K562 (cell line): ENCODE data around the gene MBP. TPM values are rescaled to one million over a fixed set of nuclear protein-coding genes. Genes with fewer than 3 reads are reported as not detected.

ENCODE experiments used
- CEBPB ChIP-seq: fragments of 450-650 bp; IDR thresholded peaks from 2 replicates; pipeline ENCODE4 v1.6.1; 2016; ENCODE audit warnings: missing genetic modification characterization, missing compliant biosample characterization
- CHD4 ChIP-seq: fragments of 200-600 bp; sonication (generic); IDR thresholded peaks from 3 replicates; pipeline ENCODE4 v1.6.1; 2012; ENCODE audit warnings: low read depth, mild to moderate bottlenecking, mixed read lengths, low read length, inconsistent platforms; ENCODE audit not compliant: insufficient read depth, insufficient replicate concordance, poor library complexity, severe bottlenecking
- FOXA1 ChIP-seq: fragments of 450-650 bp; IDR thresholded peaks from 2 replicates; pipeline ENCODE4 v1.6.1; 2016; ENCODE audit warnings: mild to moderate bottlenecking, borderline replicate concordance
- MIER1 ChIP-seq: fragments of 450-650 bp; IDR thresholded peaks from 2 replicates; pipeline ENCODE4 v1.6.1; 2016; ENCODE audit warnings: antibody characterized with exemption, mild to moderate bottlenecking, low read depth
- NELFE ChIP-seq: IDR thresholded peaks from 2 replicates; pipeline ENCODE4 v1.6.1; 2011; ENCODE audit warnings: mild to moderate bottlenecking; ENCODE audit not compliant: insufficient read depth, insufficient read length
- TGIF2 ChIP-seq: sonication (generic); formaldehyde crosslinking; IDR thresholded peaks from 2 replicates; pipeline ENCODE4 v1.8.1; 2022; ENCODE audit warnings: mild to moderate bottlenecking, missing genetic modification reagents, moderate library complexity
- ZNF197 ChIP-seq: fragments of 200-800 bp; sonication (Bioruptor generic); IDR thresholded peaks from 2 replicates; pipeline ENCODE4 v1.6.1; 2016; ENCODE audit warnings: low read depth, missing genetic modification characterization, missing compliant biosample characterization
- polyA plus RNA-seq, 8 experiments: library from polyadenylated mRNA; depleted of rRNA in 4 of 8; stranded (reverse) in 5 of 8; unstranded in 3 of 8; fragments of >200 nt; fragmentation: Nextera tagmentation in 2 of 8; fragmentation: Illumina TruSeq in 1 of 8; extraction: Ambion mirVana in 2 of 8; extraction: Trizol in 1 of 8; gene quantifications; 2 replicates each; pipeline versions ENCODE4 v1.2.1 to v1.2.3, GENCODE V29; 2011 to 2014; ENCODE audit warnings: inconsistent platforms in 1 of 8, missing spikeins in 1 of 8
- total RNA-seq, 7 experiments: library from RNA; depleted of rRNA in 6 of 7; stranded (reverse); fragments of >200 nt in 6 of 7; fragmentation: Illumina TruSeq in 2 of 7; extraction: Trizol in 2 of 7; gene quantifications; 2 replicates each; pipeline versions ENCODE4 v1.2.1 to v1.2.3, GENCODE V29; 2011 to 2021; ENCODE audit warnings: low replicate concordance in 1 of 7
- TF ChIP-seq, protein P1 (sequence below): fragments of 250-450 bp; sonication (Bioruptor Pico); IDR thresholded peaks from 2 replicates; pipeline ENCODE4 v1.4.0; 2020
- TF ChIP-seq, protein P2 (sequence below): fragments of 200-800 bp; sonication (Bioruptor generic); IDR thresholded peaks from 2 replicates; pipeline ENCODE4 v1.6.1; 2017; ENCODE audit warnings: missing genetic modification characterization, missing compliant biosample characterization

The MBP gene
- total and polyA plus RNA-seq, 9 of the 15 experiments (the other 6 are each of a cell fraction or from before 2014, with no cell fraction given): 0.09 TPM; not detected in 8

DNA sequence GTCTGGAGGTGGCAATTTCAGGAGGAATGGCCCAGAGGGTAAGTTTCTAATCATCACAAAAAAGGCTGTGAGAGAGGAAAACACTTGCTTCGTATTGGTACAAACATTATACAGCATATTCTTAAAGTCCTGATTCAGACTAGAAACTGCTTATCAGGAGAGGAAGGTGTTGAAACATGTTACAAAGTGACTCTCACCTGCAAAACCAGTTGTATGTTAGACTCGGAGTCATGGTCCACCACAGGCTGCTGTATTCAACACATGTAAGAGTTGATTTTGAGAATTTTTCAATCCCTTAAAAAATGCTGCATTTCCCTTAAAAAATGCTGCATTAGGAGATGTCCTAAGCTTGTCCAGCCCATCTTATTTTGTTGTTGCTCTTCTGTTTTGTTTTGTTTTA, 61.5 kb downstream of the MBP start (continued):
- TF ChIP-seq, protein P1, sequence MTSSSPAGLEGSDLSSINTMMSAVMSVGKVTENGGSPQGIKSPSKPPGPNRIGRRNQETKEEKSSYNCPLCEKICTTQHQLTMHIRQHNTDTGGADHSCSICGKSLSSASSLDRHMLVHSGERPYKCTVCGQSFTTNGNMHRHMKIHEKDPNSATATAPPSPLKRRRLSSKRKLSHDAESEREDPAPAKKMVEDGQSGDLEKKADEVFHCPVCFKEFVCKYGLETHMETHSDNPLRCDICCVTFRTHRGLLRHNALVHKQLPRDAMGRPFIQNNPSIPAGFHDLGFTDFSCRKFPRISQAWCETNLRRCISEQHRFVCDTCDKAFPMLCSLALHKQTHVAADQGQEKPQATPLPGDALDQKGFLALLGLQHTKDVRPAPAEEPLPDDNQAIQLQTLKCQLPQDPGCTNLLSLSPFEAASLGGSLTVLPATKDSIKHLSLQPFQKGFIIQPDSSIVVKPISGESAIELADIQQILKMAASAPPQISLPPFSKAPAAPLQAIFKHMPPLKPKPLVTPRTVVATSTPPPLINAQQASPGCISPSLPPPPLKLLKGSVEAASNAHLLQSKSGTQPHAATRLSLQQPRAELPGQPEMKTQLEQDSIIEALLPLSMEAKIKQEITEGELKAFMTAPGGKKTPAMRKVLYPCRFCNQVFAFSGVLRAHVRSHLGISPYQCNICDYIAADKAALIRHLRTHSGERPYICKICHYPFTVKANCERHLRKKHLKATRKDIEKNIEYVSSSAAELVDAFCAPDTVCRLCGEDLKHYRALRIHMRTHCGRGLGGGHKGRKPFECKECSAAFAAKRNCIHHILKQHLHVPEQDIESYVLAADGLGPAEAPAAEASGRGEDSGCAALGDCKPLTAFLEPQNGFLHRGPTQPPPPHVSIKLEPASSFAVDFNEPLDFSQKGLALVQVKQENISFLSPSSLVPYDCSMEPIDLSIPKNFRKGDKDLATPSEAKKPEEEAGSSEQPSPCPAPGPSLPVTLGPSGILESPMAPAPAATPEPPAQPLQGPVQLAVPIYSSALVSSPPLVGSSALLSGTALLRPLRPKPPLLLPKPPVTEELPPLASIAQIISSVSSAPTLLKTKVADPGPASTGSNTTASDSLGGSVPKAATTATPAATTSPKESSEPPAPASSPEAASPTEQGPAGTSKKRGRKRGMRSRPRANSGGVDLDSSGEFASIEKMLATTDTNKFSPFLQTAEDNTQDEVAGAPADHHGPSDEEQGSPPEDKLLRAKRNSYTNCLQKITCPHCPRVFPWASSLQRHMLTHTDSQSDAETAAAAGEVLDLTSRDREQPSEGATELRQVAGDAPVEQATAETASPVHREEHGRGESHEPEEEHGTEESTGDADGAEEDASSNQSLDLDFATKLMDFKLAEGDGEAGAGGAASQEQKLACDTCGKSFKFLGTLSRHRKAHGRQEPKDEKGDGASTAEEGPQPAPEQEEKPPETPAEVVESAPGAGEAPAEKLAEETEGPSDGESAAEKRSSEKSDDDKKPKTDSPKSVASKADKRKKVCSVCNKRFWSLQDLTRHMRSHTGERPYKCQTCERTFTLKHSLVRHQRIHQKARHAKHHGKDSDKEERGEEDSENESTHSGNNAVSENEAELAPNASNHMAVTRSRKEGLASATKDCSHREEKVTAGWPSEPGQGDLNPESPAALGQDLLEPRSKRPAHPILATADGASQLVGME (CRISPR knock-in tag): no peak
- no peak for TF ChIP-seq MIER1
- TF ChIP-seq TGIF2 (CRISPR knock-in tag): no peak
- TF ChIP-seq ZNF197 (CRISPR knock-in tag): no peak
- TF ChIP-seq, protein P2, sequence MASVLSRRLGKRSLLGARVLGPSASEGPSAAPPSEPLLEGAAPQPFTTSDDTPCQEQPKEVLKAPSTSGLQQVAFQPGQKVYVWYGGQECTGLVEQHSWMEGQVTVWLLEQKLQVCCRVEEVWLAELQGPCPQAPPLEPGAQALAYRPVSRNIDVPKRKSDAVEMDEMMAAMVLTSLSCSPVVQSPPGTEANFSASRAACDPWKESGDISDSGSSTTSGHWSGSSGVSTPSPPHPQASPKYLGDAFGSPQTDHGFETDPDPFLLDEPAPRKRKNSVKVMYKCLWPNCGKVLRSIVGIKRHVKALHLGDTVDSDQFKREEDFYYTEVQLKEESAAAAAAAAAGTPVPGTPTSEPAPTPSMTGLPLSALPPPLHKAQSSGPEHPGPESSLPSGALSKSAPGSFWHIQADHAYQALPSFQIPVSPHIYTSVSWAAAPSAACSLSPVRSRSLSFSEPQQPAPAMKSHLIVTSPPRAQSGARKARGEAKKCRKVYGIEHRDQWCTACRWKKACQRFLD (CRISPR knock-in tag): no peak
- no peak for TF ChIP-seq FOXA1
- no peak for TF ChIP-seq CEBPB
- TF ChIP-seq NELFE: no peak
- no peak for TF ChIP-seq CHD4
- TF ChIP-seq, all 486 proteins: peak for 0
